GM19023 (cell line): ENCODE data around the gene DPP4.
"Not testable (repeated sequence)": the region's sequence is repeated elsewhere in the genome, so short reads cannot be mapped to it uniquely, and the experiment has no call there.

Experiments
- ATAC-seq: cut with Tn5 transposase; IDR thresholded peaks from one replicate; pipeline ENCODE4 v1.9.1; 2021; ENCODE audit warnings: mild to moderate bottlenecking, moderate library complexity; ENCODE audit not compliant: unreplicated experiment

Gene DPP4

DNA sequence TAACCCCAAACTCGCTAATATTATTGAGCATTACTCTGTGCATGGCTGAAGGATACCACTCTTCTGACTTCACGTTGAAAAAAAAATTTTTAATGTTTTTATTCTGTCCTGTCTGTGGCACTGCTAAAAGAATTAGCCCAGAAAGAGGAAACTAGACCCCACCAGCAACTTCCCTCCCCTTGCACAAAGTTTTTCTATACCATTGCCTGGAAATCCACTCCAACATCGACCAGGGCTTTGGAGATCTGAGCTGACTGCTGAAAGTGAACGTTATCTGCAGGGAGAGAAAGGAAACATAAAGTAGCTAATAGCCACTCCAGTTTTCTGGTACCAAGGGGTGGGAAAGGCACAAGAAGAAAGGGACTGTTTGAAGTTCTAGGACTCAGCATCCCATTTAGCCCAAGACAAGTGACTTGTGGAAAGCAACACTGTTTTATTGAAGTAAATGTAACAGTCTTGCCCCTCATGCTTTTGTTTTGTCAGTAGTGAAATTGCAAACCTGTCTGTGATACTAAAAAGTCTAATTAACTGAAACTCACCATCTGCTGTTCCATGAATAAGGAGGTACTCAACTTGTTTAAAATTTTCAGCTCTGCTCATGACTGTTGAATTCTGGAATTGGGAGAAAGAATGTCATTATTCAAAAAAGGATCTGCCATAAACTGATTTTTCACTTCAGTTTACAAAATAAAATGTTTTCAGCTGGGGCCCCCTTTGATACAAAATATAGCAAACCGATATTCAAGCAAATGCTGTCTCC is 79.1 kb downstream of the DPP4 start:
- no peak for ATAC-seq

DNA sequence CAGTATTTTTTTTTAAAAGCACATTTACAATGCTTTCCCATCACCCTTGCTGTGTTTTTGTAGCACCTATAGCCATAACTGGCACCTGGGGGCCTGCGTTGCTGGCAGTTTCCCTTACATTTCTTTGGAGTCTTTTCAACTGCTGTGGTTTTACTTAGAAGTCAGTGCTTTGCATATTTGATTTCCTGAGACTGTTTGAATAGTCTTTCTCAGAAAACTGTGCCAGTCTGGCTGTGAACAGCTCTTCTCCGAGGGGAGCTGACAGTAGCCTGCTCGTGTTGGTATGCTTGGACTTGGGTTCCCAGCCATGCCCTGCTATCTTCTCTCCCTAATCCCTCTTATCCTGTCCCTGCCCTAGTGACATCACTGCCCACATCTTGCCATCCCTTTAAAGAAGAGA is 81.5 kb downstream of the DPP4 start:
- peak; percentile 63 for ATAC-seq

DNA sequence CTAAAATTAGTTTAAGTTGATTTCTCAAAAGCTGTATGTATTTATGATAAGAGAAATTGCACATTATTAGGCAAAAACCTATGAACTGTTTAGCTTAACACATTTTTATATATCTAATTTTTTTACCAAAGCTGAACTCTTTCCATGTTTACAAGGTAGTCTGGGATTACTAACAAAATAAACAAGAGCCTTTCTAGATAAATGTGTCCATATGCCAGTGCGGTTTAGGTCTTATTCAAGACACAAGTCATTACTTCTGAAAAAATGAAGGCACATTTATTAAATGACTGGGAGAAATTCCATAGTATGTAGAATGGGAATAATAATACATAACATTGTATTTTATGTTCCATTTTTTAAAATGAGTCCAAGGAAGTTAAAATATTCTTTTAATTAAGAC is 82.0 kb downstream of the DPP4 start:
- no peak for ATAC-seq

GRCh38 chr2:161990741-161991140 is 83.3 kb downstream of the DPP4 start:
- ATAC-seq: no peak

GRCh38 chr2:161990036-161990435 is 84.0 kb downstream of the DPP4 start:
- ATAC-seq: no peak

DNA sequence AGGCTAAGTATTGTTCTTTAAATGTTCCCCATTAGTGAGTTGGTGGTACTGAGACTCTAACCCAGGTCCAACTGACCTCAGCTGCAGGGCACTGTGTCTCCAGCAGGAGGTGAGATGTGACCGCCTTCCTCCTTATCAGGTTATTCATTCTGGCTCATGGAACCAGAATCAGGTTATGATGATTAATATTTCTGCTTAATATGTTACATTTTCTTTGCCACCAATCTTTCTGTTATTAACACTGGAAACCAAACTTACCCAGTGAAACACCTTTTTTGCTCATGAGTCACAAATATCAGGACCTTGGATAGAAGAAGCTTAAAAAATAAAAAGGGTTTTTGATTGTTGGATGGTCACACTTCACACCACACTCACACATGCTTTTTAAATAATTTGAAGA is 85.4 kb downstream of the DPP4 start:
- ATAC-seq: peak; percentile 43

GRCh38 chr2:161987311-161987710 is 86.7 kb downstream of the DPP4 start:
- no peak for ATAC-seq

DNA sequence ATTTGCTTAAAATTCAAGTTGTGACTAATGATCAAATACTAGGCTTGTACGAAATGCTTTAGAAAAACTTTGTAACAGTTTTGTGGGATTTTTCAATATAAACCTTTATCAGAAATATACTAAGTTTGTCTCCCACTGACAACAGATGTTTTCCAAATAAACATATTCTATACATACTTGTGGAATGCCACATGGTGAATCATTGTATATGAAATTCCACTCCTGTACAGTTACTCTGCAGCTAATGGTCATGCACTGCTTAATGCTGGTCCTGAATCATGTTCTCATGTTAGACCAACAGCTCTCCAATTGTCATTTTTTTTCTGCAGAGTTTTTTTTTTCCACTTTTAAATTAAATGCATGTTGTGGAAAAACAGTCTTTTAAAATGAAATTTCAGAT is 90.1 kb downstream of the DPP4 start:
- ATAC-seq: no peak

- no peak for ATAC-seq
Measured at GRCh38 chr2:161983331-161983651, 90.7 kb downstream of the DPP4 start.

GRCh38 chr2:161982548-161983330 is 91.3 kb downstream of the DPP4 start:
- no peak for ATAC-seq

DNA sequence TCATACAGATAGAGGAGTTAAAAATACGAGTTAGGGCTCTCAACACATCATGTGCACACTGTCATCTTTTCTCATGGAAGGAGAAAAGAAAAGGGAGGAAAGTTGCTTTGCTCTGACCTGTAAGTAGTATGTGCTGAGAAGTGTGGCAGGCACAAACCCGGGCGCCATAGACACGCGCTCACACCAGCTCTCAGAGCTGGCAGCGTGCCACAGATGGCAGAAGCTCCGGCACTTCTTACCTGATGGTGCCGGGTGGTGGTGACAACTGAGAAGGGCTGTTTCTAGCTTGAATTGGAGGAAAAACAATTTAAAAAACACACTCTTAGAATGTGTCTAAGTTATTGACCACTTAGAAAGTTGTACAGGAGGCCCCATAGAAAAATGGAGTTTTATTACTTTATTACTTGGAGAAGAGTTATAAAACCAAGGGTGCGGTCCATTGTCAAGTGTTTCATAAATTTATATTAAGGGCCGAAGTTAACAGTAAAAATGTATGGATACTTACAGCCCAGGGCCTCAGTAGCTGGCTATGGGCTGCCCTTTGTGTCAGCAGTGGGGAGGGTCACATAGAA is 92.2 kb downstream of the DPP4 start:
- no peak for ATAC-seq

DNA sequence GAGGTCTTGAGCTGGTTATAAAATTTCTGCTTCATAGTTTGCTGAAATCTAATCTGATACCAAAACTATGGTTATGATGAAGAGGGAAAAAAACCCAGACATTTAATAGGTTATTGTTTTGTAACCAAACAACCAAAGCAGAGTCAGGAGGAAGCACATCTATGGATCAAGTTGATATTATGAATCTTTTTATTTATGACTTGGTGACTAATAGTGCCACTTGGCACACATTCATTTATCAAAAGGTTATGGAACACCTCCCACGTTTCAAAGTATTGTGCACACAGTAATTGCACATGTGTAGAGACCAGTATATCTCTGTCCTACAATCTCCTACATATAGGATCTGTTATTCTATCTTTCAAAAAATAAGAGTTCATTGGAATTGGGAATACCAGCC is 93.0 kb downstream of the DPP4 start:
- ATAC-seq: no peak

- ATAC-seq: no peak
Measured at GRCh38 chr2:161979490-161979889, 94.5 kb downstream of the DPP4 start.

DNA sequence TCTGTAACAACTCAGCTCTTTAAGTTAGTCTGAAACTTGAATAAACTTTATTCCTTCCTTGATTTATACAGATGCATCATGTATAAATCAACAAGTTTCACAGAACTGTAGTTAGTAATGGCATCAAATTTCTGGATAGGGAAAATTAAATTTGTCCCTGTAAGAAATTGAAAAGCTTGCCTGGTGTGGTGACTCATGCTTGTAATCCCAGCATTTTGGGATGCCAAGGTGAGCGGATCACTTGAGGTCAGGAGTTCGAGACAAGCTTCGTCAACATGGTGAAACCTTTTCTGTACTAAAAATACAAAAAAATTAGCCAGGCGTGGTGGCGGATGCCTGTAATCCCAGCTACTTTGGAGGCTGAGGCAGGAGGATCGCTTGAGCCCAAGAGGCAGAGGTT is 96.1 kb downstream of the DPP4 start:
- not testable (repeated sequence) for ATAC-seq

- no peak for ATAC-seq
Measured at GRCh38 chr2:161976917-161977316, 97.1 kb downstream of the DPP4 start.

DNA sequence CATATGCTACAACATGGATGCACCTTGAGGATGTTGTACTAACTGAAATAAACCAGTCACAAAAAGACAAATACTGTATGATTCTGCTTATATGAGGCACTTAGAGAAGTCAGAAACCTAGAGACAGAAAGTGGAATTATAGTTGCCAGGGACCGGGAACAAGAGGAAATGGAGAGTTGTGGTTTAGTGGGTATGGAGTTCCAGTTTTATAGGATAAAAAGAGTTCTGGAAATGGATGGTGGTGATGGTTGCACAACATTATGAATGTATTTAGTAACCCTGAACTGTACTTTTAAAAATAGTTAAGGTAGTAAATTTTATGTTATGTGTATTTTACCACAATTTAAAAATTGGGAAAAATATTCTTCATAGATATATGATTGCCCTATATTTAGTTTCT is 97.7 kb downstream of the DPP4 start:
- no peak for ATAC-seq

DNA sequence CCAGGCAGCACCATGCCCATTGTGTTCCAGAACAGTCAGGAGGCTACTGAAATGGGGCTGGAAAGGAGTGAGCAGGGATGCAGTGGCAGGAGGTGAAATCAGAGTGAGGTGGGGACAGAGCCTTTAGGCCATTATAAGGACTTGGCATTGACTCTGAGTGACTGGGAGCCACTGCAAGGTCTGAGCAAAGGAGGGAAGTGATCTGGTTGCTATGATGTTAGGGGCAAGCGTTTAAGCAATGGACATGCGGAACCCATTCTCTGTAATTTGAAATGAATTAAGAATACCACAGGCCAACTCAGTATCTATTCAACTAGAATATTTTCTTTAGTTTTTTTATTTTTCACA is 98.2 kb downstream of the DPP4 start:
- ATAC-seq: no peak

GRCh38 chr2:161975062-161975812 is 98.8 kb downstream of the DPP4 start:
- no peak for ATAC-seq

DNA sequence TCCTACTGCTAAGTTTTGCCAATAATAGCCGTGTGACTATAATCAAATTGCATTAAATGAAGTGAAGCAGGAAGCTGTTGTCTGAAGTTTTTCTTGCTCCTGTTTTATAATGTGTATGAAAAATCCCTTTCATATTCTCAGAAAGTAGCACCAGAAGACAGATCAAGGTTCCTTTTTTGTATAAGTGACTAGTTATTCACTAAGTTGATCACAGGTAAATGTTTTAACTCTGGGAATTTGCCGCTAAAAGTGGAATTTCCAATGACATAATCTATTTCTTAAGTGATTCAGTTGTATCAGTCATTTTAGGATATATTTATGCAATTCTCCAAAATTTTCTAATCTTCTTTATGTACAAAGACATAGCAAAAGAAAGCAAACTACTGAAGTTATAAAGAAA is 99.6 kb downstream of the DPP4 start:
- no peak for ATAC-seq

DNA sequence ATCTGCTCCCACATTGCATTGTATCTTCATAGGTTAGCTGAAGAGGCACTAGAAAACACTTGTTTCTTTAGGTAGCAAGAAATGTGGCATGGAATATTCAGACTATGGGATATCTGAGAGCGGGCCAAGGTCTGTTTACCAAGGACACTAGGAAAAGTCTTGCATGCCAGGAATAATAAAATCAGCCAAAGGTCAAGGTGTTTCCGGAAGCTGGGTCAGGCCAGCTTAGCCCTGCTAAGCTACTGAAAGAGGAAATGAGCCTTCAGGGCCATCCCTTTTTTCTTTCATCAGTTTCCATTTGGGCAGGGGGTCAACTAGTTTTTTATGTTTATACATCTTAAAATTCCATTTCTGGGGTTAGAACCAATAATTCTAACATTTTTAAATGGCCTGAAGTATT is 101.1 kb downstream of the DPP4 start:
- no peak for ATAC-seq

DNA sequence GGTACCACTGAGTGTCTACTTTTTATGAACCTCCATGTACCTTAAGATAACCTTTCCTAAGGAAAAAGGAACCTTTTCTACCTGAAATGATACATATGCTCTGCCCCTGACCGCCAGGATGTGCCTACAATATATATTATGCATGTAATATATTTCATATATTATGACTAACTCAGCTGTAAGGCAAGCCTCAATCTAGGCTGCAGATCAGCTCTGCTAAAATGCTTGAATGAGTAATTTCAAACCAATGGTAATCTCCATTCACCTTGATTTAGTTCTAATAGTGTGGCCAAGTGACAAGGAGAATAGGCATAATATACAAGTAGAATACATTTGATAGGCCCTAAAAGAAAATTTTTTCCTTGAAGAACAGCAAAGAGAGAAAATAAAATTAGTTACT is 101.8 kb downstream of the DPP4 start:
- ATAC-seq: no peak

DNA sequence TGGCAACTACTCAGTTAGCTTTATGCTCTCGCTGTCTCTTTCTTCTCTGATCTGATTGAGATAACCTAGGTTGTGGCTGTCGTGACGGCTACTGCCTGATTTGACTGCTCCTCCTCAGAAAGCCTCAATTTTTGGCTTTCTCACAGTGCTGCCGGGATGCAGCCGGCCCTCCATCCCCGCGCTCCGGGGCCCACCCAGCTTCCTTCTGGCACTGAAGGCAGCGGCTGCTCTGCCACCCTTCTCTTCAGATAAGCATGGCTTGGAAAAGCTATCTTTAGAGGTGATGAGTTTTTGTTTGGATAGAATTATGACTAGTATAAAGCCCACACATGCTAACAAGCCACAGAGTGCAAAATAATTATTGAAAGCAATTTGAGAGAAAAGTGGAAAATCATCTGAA is 102.5 kb downstream of the DPP4 start:
- no peak for ATAC-seq
